Fibroblast of peridontal ligament (primary cell): ENCODE data around the gene BRAF.
A peak's percentile ranks its signal among the peaks of the same experiment; 100 is the strongest.
"Not testable (repeated sequence)": the region's sequence is repeated elsewhere in the genome, so short reads cannot be mapped to it uniquely, and the experiment has no call there.

Experiments used
- DNase-seq: peaks from one replicate; pipeline ENCODE4 v3.0.0-alpha.2; 2010; ENCODE audit errors: extremely low read depth

Gene BRAF

DNA sequence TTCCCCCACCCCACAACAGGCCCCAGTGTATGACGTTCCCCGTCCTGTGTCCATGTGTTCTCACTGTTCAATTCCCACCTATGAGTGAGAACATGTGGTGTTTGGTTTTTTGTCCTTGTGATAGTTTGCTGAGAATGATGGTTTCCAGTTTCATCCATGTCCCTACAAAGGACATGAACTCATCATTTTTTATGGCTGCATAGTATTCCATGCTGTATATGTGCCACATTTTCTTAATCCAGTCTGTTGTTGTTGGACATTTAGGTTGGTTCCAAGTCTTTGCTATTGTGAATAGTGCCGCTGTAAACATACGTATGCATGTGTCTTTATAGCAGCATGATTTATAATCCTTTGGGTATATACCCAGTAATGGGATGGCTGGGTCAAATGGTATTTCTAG is 216.0 kb downstream of the BRAF start:
- not testable (repeated sequence) for DNase-seq

DNA sequence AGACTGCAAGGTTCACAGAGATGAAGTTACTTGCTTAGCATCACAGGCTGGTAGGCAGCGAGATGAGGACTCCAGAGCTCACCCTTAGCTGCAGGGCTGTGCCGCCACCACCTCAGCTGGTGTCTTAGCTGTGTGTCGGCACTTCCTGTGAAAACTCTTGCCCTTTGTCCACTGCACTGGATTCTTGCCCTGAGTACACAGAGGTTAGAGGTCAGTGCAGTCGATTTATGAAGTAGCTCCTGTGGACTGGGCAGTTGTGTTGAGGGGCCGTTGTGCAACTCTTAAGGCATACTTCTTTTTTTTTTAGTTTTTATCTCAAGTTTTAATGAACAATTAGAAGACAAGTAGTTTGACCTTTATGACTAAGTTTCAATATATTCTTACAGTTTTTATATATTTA is 217.6 kb downstream of the BRAF start:
- no peak for DNase-seq

DNA sequence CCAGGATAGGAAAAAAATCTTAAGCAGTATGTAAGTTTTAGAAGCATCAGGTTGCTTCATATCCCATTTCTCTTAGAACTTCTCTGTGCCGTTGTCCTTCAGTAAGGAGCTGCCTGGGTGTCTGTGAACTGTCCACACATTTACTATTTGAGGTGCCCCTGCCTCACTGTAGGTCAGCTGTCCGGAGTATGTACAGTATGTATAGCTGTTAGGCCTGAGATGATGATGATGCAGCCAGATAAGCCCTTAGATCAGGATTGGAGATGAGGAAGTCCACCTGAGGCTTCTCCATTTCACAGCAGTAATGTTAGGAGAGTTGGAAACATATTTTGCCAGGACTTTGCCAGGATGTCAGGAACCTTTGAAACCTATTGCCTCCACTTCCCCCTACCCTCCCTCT is 220.5 kb downstream of the BRAF start:
- no peak for DNase-seq

DNA sequence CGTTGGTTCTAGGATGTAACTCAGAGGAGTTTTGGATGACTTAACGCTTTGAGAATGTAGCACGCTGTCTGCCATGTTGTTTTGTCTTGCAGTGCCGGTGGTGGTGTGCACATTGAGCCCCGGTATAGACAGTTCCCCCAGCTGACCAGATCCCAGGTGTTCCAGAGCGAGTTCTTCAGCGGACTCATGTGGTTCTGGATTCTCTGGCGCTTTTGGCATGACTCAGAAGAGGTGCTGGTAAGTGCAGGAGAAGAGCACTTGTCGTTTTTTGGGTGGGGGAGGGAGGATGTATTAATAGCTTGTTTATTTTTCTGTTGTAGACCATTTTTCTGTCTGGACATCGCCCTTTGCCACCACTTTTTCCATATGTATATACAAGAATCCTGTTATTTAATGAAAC is 222.0 kb downstream of the BRAF start:
- no peak for DNase-seq

DNA sequence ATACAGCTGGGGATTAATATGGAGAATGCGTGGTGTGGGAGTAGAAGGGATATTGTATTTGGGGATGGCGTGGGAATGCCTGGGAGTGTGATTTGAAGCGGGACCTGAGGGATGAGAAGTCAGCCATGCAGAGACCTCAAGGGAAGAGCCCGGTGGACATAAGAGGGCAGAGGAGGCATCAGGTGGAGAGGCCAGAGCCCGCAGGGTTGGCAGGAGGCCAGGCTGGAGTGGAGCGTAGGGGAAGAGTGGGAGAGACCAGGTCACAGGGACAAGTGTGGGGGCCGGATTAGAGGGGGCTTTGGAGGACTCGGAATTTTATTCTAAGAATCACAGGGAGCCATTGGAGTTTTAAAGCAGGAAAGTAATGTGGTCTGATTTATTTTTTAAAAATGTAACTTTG is 226.3 kb downstream of the BRAF start:
- no peak for DNase-seq

DNA sequence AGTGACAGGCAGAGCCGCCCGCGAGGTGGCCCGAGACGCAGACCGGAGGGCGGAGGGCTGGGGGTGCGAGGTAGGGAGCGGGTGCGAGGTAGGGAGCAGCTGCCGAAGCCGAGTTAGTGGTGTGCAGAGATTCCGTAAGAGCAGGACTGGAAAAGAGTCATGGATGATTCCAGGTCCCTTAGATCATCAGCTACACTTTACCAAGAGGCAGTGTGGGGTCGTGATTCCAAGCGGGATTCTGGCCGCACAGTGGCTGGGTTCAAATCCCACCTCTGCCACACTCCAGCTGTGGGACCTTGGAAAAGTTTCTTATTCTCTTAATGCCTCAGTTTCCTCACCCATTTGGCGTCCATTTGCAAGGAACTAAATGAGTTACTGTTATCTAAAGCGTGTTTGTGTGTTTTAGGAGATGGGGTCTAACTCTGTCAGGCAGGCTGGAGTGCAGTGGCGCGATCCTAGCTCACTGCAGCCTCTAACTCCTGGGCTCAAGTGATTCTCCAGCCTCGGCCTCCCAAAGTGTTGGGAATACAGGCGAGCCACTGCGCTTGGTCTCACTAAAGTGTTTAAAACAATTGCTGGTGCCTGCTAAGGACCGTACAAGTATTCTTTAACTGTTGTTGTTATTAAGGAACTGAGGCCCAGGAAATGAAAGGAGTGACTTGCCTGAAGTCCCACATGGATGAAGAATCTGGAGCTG is 227.1 kb downstream of the BRAF start:
- peak; percentile 48 for DNase-seq

DNA sequence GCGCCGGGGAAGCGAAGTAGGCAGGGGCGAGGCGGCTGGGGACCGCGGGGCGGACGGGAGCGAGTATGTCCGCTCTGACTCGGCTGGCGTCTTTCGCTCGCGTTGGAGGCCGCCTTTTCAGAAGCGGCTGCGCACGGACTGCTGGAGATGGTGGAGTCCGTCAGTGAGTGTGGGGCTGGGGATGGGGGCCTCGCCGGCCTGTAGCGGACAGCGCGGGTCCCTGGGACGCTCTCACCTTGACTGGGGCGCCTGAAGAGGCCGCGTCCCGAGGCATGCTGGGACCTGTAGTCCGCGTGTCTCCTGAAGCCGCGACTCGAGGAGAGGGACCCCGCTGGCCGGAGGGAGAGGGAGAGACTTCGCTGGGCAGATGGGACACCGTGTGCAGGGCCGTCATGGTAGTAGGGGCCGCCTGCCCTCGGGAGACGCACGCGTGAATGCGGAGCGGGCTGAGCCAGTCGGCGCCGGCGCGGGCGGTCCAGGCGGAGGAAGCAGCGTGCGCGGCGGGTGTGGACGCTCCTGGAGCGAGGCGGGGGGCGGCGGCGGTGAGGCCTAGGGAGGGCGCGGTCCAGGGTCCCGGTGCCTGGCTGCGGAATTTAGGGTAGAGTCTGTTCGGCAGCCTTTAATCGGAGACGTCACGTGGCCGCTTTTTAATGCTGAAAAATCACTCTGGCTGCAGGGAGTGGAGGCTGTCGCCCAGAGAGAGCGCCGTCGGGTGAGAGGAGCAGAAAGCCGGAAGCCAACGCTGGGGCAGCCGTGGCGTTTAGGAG is 227.9 kb downstream of the BRAF start, which contains the start of gene NDUFB2:
Gene NDUFB2, plus strand, starts transcription at position 29 of the 767 bp plus-strand sequence. Its CDS starts 37 bp downstream, at position 66.
- peak; percentile 72 for DNase-seq

DNA sequence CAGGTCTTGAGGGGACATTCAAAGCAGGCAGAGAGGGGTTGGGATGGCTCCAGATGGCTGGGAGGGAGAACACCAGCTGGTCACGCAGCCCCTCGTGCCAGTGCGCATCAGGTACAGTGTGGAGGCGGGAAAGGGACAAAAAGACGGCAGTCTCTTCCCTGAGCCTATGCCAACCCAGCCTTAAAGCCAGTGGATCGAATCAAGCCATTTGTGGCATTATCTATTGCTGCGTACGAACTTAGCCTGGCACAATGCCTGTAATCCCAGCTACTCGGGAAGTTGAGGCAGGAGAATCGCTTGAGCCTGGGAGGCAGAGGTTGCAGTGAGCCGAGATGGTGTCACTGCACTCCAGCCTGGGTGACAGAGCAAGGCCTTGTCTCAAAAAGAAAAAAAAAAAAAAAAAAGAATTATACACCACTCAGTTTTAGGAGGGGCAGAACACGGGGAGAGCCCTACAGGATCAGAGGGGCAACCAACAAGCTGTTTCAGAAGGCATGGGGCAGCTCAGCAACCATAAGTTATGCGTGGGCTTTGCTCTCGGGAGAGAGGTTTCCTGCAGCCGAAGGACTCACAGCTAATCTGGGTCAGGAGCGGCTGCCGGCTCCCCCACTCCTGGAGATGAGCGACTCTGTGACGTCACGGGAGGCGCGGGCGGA is 228.6 kb downstream of the BRAF start:
- peak; percentile 83 for DNase-seq

DNA sequence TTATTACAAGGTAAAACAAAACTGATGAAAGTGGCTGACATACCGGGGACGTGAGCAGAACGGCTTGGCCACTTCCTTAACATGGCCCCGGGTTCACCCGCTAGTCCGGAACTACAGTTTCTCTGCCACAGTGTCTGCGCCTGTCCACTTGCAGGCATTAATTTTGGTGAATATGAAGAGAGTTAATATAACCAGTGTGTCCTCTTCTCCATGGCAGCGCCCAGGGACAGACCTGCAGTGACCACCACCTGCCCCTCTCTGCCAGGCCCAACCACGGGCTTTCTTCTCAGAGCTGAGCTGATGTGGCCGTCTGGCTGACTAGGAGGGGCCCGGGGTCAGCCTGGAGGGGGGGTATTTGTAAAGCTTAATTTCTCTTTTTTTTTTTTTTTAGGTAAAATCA is 229.3 kb downstream of the BRAF start:
- DNase-seq = no peak

DNA sequence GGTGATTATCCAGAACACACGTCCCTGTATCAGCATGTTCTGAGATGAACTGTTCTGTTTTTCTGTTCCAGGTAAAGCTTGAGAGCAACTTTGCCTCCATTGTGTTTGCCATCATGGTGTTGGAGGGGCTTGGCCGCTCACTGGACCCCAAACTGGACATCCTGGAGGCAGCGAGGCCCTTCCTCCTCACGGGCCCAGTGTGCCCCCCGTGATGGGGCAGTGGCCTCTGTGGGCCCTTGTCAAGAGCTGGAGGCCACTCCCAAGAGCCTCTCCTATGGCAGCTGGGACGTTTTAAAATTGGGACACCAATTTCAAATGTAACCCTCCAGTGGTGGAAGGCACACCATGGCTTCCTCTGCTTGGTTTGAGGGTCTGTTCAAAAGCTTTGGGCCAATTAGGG is 230.1 kb downstream of the BRAF start:
- no peak for DNase-seq

DNA sequence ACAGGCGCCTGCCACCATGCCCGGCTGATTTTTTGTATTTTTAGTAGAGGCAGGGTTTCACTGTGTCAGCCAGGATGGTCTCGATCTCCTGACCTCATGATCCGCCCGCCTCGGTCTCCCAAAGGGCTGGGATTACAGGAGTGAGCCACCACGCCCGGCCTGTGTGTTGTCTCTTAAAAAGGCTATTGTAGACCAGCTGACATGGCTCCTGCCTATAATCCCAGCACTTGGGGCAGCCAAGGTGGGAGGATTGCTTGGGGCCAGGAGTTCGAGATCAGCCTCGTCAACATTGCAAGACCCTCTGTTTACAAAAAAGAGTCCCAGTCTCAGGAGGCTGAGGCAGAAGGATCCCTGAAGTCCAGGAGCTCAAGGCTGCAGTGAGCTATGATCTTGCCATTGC is 230.9 kb downstream of the BRAF start:
- not testable (repeated sequence) for DNase-seq

DNA sequence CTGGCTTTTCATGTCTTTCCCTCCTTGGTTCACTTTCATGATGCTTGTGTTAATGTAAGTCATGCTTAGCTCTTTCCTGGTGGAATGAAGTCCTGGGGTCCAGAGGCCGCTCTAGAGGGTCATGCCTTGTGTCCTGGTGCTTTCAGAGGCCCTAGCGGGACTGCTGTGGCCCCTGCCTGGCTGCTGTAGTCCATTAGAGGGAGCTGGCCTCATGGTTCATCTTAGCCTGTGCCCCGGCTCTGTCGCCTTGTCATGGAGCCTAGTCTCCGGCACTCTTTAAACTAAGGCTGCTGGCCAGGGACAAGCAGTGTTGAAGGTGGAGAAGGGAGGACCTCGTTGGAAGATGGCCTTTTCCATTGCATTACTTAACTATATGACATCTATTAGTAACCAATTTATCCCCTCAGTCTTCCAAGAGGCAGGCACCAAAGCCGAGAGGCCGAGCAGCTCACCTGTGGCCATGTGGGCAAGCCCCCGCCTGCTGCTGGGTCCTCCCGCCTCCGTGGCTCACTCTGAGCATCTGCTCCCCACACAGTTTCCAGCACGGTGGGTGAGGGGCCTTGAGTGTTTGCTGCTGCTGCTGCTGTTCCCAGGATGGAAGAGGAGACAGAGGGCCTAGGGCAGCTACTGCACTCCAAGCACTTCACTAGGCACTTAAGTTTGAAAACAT is 233.2 kb downstream of the BRAF start:
- DNase-seq = no peak

DNA sequence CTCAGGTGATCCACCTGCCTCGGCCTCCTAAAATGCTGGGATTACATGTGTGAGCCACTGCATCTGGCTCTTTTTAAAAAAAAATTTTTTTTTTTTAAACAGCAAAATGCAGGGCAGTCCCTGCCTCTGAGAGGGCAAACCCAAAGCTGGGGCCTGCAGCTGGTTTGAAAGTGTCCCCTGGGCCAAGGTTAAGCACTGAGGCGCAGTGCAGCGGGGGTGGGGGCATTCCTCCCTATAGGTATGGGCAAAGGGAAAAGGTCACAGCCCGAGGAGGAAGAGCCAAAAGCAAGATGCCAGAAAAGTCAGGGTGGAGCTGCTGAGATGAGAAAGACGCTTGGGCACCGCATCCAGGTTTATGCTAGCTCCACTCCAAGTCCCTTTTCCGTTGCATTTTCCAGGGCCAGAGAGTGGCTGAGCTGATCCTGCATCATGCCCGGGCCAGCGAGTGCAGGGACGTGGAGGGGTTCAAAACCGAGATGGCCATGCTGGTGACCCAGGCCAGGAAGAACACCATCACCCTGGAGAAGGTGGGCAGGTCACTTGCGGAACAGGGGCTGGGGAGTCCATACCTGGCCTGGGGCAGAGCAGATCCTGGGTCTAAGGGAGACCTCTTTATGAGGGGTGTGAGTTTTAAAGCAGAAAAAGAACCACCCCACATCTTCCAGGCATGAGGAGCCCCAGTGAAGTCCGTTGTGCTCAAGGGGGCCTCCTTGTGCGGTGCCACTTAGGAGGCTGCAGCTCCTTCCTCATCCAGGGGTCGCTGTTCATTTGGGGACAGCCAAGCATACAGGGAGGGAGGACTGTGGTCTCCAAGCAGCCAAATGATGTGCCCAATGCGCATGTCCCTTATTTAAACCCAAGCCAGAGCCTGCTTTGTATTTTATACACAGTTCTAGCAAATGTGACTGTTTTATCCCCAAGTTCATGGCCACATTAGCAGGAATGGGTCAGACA is 235.3 kb downstream of the BRAF start:
- DNase-seq = no peak

DNA sequence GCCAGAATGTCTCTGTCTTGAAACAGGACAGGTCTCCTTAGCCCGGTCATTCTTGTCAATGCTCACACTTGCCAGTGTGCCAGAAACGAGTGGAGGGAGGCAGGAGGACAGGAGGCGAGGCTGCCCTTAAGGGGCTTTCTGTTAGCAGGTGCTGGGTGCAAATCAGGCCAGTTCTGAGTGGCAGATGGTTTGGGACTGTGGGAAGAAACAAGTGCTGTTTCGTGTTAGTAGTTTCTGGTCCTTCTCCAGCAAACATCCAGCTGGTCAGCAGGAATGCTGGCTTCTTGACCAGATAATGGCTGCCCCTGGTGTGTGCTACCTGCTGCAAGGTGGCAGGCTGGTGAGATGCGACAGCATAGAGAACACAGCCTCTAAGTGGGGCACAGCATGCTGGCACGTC is 236.4 kb downstream of the BRAF start:
- no peak for DNase-seq

DNA sequence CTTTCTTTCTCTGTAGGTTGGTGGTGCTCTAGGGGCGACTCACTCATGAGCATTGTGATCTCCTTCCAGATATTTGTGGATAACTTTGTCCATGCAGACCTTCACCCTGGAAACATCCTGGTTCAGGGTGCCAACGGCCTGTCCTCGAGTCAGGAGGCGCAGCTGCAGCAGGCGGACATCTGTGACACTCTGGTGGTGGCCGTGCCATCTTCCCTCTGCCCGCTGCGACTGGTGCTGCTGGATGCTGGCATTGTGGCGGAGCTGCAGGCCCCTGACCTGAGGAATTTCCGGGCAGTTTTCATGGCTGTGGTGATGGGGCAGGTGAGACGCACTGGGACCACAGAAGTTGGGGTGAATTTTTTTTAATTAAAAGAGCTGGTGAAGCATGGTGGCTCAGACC is 237.8 kb downstream of the BRAF start:
- DNase-seq = no peak

DNA sequence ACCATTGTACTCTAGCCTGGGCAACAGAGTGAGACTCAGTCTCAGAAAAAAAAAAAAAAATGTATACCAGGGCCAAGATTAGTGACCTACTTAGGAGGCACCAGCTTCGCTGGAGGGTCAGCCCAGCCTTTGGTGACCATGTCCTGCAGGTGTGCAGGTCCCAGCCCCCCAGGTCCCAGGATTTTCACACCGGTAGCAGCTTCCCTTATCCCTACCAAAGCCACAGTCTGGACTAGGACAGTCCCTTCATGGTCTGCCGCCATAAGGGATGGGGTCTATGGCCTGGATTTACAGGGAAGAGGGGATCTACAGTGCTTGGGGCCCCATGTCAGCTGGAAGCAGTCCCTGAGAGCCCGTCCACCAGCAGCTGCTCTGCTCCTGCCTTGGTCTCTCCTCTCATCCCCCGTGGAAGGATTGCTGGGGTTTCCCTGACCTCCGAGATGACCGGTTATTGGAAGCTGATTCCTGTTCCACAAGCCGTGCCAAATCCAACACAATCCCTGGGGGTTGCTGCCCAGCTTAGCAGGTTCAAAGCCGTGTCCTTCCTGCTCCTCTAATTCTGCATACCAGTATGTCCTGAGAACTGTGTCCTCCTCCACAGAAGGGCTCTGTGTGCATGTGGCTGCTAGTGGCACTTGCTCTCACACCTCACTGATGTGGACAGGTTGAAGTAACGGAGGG is 239.2 kb downstream of the BRAF start:
- DNase-seq = no peak

DNA sequence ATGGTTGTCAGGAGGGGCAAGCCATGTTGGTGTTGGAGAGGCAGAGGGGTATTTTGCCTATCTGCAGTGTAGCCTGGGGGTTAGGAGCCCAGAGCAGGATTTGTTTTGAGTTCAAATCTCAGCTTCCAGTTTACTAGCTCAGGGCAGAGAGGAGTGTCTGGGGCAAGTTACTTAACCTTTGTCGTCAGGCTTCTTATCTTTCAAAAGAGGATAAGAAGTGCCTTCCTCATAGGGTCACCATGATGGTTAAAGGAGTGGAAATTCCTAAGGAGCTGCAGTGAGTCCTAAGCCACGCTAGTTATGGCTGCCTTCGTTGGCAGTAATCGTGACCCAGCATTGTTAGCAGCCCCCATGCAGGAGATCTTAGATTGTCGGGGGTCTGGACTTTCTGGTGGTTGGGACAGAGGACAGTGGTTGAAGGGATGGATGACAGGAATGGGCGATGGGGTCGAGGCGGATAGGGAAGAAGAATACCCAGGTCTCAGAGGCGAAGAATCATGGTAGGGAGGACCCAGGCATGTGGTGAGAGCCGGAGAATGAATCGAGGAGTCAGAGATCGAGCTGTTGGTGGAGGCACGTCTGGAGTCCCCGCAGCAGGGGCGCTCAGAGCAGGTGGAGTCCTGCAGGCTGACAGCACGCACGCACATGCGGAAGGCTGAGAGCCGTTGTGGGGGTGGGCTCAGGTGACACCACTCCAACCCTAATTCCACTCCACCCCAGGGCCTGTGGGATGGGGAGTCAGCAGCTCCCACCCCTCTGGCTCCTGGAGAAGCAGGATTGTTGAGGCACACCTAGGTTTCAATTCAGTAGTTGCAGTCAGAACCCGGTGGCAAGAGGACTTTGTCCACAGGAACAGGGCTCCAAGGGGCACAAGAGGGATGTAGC is 240.4 kb downstream of the BRAF start:
- DNase-seq = no peak

DNA sequence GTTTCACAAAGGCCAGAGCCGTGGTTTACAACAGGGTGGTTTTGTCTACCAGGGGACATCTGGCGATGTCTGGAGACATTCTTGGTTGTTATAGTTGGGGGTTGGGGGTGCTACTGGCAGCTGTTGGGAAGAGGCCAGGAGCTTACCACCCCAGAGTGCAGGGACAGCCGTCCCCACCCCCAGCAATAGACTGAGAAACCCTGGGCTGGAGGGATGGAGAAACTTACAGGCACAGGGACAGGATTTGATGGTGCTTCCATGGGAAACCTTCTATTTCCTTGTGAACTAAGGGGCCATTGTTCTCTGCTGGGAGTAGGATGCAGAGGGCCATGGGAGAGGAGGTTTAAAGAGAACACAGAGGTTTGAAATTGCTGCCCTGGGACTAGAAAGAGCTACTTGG is 241.1 kb downstream of the BRAF start:
- no peak for DNase-seq

DNA sequence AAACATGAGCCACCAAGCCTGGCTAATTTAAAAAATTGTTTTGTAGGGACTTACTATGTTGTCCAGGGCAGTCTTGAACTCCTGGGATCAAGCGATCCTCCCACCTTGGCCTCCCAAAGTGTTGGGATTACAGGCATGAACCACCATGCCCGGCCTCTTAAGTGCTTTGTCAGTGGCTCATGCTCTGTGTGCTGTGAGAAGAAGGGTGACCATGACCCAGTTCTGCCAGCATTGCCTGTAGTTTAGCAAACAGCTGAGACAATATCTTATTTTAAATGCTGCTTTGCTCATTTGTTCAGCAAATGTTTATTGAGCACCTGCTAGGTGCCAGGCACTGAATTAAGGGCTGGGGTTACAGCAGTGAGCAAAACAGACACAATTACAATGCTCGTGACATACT is 243.0 kb downstream of the BRAF start:
- no peak for DNase-seq

DNA sequence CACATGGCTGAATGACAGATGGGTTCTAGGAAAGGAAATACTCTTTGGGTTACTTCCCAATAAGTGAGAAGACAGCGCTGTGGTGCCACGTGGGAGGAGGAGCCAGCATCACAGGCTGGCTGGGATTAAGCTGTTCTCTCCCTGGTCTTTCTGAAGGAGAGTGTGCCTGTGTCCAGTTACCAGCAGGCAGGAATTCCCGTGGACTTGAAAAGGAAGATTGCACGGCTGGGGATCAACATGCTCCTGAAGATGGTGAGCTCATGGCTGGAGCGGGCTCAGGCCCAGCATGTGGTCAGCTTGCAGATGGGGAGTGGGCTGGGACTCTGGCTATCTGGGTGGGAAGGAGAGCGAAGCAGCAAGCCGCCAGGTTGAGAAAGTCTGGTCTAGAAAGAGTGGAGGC is 243.8 kb downstream of the BRAF start:
- DNase-seq = no peak
